GM12864 (cell line): Measurements from ENCODE around the gene HTT.
A peak's percentile ranks its signal among the peaks of the same experiment; 100 is the strongest.

Source experiments
- DNase-seq: peaks from one replicate; pipeline ENCODE4 v3.0.0-alpha.2; 2011; ENCODE audit warnings: low read depth
- H3K4me3 ChIP-seq: 2 replicates; pipeline ENCODE4 v1.5.1; 2011; ENCODE audit warnings: mild to moderate bottlenecking, low read depth, low read length, control low read depth
- TF ChIP-seq, protein P1 (sequence below): IDR thresholded peaks from 2 replicates; pipeline ENCODE4 v1.5.1; 2011; ENCODE audit warnings: low read depth, mild to moderate bottlenecking, moderate library complexity, low read length, control low read depth, inconsistent platforms; ENCODE audit errors: missing control alignments

The HTT gene

DNA sequence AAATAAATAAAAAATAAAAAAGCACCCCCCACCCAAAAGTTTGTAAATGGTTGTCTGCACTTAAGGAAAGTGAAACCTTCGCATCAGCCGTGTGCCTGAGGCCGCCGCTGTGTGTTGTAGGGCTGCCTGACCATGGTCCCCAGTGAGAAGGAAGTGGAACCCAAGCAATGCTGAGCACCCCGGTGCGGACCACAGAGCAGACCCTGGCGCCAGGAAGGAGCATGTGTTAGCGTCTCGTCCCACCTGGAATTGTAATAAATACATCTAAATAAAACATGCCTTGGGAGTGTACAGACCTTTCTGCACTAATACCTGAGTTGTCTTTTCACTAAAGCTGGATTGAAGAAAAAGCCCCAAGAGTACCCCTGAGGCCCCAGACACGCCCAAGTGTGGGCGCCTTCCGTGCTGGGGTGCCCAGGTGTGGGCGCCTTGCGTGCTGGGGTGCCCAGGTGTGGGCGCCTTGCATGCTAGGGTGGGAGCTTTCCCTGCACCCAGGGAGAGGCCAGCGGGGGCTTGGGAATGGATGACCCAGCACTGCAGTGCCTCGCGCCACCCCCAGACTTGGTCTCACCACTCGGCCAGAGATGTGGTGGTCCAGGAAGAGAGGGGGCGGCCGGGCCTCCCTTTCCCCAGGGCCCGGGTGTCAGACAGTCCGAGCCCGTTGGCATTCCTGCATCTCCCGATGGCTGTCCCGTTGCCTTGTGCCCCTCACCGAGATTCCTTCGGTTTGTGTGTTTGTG lies 33.9 kb upstream of the HTT start:
- peak; percentile 36 for DNase-seq
- TF ChIP-seq, protein P1, sequence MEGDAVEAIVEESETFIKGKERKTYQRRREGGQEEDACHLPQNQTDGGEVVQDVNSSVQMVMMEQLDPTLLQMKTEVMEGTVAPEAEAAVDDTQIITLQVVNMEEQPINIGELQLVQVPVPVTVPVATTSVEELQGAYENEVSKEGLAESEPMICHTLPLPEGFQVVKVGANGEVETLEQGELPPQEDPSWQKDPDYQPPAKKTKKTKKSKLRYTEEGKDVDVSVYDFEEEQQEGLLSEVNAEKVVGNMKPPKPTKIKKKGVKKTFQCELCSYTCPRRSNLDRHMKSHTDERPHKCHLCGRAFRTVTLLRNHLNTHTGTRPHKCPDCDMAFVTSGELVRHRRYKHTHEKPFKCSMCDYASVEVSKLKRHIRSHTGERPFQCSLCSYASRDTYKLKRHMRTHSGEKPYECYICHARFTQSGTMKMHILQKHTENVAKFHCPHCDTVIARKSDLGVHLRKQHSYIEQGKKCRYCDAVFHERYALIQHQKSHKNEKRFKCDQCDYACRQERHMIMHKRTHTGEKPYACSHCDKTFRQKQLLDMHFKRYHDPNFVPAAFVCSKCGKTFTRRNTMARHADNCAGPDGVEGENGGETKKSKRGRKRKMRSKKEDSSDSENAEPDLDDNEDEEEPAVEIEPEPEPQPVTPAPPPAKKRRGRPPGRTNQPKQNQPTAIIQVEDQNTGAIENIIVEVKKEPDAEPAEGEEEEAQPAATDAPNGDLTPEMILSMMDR: no peak
- peak overlapping the region; percentile 61 for H3K4me3 ChIP-seq

DNA sequence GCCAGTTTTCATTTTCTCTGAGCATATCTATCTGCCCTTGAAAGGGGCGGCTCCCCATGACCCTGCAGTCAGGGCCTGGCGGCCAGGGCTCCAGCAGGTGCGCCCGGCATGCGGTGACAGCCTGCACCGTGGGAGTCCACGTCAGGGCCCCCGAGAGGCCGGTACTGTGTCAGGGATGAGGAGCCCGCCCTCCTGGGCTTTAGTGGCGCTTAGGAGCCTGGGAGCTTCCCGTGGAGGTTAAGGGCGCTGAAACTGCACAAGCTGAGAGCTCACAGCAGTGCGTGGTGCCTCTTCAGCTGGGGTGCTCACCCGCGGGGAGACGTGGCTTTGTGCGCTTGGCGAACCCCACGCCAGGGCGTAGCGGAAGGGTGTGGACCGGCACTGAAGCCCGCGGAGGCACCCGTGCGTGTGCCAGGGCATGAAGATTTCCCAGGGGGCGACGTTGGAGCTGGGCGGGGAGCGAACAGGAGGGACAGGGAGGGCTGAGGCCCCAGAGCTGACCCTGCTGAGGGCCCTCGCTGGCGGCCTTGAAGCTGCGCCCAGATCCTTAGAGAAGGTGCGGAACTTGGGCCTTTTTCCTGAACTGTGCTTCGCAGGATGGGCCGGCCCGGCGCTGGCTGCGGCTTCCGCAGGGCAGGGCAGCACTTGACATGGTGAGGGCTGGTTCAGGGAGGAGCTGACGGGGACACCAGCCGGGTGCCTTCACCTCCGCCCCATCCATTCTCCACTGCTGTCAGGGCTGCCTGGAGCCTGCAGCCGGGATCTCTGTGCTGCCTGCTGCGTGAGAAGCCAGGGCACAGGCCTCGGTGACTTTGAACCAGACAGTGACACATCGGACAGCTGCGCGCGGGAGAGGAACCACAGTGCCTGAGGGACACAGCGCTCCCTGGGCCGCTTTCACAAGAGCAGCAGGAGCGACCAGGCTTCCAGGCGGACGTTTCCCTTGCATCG lies 33.0 kb upstream of the HTT start:
- peak overlapping the region; percentile 61 for H3K4me3 ChIP-seq
- no peak for DNase-seq
- TF ChIP-seq, protein P1: no peak

DNA sequence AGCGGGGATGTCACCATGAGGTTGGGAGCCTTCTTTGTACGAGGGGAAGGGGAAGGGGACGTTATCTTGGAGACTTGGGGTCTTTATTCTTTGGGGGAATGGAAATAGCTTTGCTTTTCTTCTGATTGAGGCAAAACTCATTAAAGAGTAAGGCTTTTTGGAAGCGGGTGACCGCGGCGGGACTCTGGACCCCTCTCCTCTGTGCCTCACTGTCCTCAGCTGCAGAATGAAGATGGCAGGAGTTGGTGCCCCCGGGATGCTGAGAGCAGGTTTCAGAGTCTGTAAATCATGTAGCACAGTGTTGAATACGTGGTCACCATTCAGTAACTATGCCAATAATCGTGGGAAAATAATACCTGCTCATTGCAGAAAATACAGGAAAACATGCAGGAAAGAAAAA lies 32.3 kb upstream of the HTT start:
- DNase-seq: no peak
- peak overlapping the region; percentile 61 for H3K4me3 ChIP-seq
- TF ChIP-seq, protein P1: no peak

DNA sequence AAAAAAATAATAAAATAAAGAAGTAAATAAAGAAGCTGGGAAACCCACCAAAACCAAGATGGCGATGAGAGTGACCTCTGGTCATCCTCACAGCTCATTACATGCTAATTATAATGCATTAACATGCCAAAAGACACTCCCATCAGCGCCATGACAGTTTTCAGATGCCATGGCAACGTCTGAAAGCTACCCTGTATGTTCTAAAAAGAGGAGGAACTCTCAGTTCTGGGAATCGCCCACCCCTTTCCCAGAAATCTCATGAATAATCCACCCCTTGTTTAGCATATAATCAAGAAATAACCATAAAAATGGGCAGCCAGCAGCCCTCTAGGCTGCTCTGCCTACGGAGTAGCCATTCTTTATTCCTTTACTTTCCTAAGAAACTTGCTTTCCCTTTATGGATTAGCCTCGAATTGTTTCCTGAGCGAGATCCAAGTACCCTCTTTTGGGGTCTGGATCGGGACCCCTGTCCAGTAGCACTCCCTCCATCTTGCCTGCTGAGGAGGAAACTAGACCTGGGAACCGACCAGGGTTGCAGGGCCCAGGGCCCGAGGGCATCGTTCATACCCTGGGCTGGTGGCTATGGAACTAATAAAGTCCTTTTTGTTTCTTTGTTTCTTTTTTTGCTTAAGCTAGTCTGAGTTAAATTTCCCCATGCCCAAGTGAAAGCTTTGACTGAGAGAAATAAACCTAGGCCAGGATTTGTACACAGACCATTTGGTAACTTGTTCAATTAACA lies 31.0 kb upstream of the HTT start:
- no peak for DNase-seq
- TF ChIP-seq, protein P1: no peak
- no peak overlapping the region for H3K4me3 ChIP-seq

DNA sequence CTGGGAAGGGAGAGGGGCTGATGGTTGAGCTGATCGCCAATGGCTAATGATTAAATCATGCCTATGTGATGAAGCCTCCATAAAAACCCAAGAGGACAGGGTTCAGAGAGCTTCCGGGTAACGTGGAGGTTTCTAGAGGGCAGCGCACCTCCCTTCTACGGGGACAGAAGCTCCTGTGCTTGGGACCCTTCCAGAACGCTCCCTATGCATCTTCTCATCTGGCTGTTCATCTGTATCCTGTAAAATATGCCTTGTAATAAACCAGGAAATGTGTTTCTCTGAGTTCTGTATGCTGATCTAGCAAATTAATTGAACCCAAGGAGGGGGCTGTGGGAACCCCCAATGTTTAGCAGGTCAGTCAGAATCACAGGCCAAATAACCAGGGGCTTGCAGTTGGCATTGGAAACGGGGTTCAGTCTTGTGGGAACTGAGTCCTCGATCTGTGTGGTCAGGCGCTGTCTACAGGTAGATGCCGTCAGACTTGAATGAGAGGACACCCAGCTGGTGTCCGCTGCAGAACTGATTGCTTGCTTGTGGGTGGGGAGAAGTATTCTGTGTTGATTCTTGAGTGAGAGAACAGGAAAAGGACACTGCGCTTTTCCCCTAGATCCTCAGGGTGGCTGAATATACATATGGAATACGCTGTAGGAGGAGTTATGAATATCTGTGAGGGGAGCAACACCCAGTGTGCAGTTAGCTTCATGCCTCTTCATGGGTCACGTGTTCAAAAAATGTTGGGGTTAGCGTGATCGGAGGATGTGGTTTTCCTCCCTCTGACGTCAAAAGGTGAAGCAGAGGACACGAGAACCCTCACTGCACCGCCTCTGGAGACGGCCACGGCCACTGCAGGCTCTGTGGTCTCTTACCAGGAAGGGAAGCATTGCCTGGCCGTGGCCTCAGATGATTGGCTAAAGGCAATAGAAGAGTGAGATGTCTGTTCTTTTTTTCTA lies 29.3 kb upstream of the HTT start:
- DNase-seq: no peak
- no peak overlapping the region for H3K4me3 ChIP-seq
- TF ChIP-seq, protein P1: no peak

DNA sequence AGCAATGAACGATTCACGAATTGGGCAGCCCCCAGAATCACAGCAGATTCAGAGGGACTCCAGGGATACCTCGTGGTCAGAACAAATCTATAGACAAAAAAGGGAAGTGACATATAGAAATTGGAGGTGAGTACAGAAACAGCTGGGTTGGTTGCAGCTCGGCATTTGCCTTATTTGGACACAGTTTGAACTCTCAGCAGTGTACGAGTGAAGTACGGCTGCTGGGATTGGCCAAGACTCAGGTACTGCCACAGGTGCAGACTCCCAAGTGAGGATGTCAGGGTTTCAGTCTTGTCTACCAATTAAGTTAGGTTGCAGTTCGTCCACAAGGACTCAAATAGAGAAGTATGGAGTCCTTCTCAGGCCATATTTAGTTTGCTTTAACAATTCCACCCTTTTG lies 28.3 kb upstream of the HTT start:
- TF ChIP-seq, protein P1: no peak
- DNase-seq: peak; percentile 88
- no peak overlapping the region for H3K4me3 ChIP-seq
